Ascending aorta (tissue), 2 donors: ENCODE data around the gene LCOR. TPM values are rescaled to one million over a fixed set of nuclear protein-coding genes. Genes with fewer than 3 reads are reported as not detected.

Source experiments
- DNase-seq, 2 donors: peaks; one replicate each; pipeline ENCODE4 v3.0.0-alpha.2; 2019; ENCODE audit warnings: low spot score in 2 of 2
- H3K27ac ChIP-seq, 2 donors: fragments of 200-600 bp; sonication (generic); one replicate each; pipeline ENCODE4 v1.5.1; 2016 to 2017; ENCODE audit warnings: mild to moderate bottlenecking in 1 of 2
- H3K27me3 ChIP-seq: fragments of 200-600 bp; sonication (generic); one replicate; pipeline ENCODE4 v1.5.1; 2017
- H3K36me3 ChIP-seq, 2 donors: fragments of 200-600 bp; sonication (generic); one replicate each; pipeline ENCODE4 v1.5.1; 2016
- H3K4me1 ChIP-seq, 2 donors: fragments of 200-600 bp; sonication (generic); one replicate each; pipeline ENCODE4 v1.5.1; 2016 to 2017; ENCODE audit warnings: mild to moderate bottlenecking in 1 of 2
- H3K4me3 ChIP-seq, 2 donors: fragments of 200-600 bp; sonication (generic); one replicate each; pipeline ENCODE4 v1.5.1; 2016 to 2017; ENCODE audit warnings: mild to moderate bottlenecking in 1 of 2
- H3K9me3 ChIP-seq, 2 donors: fragments of 200-600 bp; sonication (generic); one replicate each; pipeline ENCODE4 v1.5.1; 2016
- intact Hi-C: fragments of 100-400 bp; cut with DNase I; formaldehyde crosslinking; loops from one replicate; pipeline ENCODE4 v1.15.1; 2023
- total RNA-seq: library from RNA; depleted of rRNA; stranded (reverse); fragments of >200 nt; gene quantifications from one replicate; pipeline ENCODE4 v1.1.0, GENCODE V29; 2016
- TF ChIP-seq, protein P1 (sequence below), 3 experiments: fragments of 200-600 bp in 2 of 3; fragments of 450-650 bp in 1 of 3; sonication (generic) in 2 of 3; IDR thresholded peaks; one replicate each; pipeline ENCODE4 v1.5.1; 2016 to 2019; ENCODE audit warnings: antibody characterized with exemption in 3 of 3, mild to moderate bottlenecking in 1 of 3, moderate library complexity in 1 of 3

LCOR gene
- total RNA-seq, 1 donor from 2014 or later: 7.5 TPM

DNA sequence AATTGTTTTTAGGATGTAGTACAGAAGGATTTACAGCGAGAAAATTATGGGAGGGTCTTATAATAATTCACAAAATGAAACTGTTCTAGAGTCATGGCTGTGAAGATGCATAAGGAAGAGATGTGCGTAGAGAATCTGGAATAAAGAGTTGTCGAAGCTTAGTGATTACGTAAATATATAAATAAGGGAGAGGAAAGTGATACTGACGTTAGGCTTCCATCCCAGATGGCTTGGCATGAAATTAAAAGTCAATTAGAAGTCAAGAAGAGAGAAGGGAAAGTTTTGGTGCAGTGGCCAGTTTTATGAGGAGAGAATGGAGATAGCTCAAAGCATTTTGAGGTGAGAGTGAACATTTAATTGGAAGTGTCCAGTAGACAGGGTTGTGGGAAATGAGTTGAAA is 85.5 kb downstream of the LCOR start:
- intact Hi-C loops: no loop called here

DNA sequence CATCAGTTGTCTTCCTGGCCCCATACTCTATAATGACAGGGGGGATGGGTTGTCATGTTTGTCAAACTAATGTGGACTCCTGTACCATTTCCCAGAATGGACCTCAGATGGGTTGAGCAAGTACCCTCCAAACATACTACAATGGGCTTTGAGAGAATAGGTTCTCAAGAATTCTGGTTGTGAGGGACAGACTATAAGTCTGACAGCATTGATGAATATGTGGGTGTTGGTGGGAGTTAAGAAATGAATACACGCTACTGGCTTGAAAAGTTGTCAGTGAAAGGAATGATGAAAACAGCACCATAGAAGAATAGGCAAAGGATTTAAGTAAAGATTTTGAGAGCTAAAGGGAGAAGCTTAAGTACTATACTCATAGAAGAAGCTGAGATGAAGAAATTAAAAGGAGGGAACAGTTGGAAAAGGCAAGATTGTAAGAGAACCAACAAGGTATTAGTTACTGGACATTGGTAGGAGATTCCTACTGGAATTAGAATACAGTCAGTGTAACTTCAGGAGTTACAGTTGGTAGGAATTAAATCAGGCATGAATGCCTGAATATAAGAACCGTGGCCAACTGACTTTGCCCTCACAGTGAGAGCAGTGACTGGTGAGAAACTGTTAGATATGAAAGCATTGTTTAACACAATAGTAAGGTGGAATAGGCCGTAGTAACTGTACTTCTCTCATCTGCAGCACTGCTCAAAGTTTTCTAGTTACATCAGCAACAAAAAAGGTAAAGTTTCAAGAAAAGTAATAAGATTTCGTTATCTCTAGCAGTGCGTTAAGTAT is 86.3 kb downstream of the LCOR start:
- intact Hi-C loops: no loop called here
- no peaks in the 10 kb centered on the region for H3K27me3 ChIP-seq
- no peak overlapping the region for H3K27ac ChIP-seq
- no peaks in the 10 kb centered on the region for H3K9me3 ChIP-seq
- no peak overlapping the region for H3K4me3 ChIP-seq
- TF ChIP-seq, protein P1, sequence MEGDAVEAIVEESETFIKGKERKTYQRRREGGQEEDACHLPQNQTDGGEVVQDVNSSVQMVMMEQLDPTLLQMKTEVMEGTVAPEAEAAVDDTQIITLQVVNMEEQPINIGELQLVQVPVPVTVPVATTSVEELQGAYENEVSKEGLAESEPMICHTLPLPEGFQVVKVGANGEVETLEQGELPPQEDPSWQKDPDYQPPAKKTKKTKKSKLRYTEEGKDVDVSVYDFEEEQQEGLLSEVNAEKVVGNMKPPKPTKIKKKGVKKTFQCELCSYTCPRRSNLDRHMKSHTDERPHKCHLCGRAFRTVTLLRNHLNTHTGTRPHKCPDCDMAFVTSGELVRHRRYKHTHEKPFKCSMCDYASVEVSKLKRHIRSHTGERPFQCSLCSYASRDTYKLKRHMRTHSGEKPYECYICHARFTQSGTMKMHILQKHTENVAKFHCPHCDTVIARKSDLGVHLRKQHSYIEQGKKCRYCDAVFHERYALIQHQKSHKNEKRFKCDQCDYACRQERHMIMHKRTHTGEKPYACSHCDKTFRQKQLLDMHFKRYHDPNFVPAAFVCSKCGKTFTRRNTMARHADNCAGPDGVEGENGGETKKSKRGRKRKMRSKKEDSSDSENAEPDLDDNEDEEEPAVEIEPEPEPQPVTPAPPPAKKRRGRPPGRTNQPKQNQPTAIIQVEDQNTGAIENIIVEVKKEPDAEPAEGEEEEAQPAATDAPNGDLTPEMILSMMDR (IDR thresholded peaks at IDR 0.05): no peak
- H3K36me3 ChIP-seq: peaks cover 0 to 3% of the 10 kb centered on the region in 2 donors
- DNase-seq: no peak
- no peaks in the 10 kb centered on the region for H3K4me1 ChIP-seq

More for the DNA sequence above, 85.5 kb downstream of the LCOR start:
- H3K27me3 ChIP-seq: no peaks in the 10 kb centered on the region
- H3K27ac ChIP-seq: no peak overlapping the region
- H3K4me3 ChIP-seq: no peak overlapping the region
- H3K9me3 ChIP-seq: no peaks in the 10 kb centered on the region
- no peak for DNase-seq
- no peaks in the 10 kb centered on the region for H3K4me1 ChIP-seq
- H3K36me3 ChIP-seq: peaks cover 0 to 3% of the 10 kb centered on the region in 2 donors
- TF ChIP-seq, protein P1 (IDR thresholded peaks at IDR 0.05): no peak

DNA sequence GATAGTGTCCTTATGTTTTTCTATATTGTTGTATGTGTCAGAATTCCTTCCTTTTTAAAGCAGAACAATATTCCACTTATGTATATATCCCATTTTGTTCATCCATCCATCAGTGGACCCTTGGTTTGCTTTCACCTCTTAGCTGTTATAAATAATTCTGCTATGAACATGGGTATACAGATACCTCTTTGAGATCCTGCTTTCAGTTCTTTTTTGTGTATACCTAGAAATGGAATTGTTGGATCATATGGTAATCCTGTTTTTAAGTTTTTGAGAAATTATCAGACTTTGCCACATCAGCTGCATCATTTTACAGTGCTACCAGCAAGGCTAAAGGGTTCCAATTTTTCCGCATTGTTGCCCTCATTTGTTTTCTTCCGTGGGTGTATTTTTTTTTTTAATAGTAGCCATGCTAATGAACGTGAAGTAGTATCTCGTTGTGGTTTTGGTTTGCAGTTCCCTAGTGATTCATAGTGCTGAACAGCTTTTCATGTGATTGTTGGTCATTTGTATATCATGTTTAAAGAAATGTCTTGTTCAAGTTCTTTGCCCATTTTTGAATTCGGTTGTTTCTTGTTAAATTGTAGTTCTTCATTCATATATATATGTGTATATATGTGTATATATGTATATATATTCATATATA is 87.8 kb downstream of the LCOR start:
- no peaks in the 10 kb centered on the region for H3K9me3 ChIP-seq
- no peak overlapping the region for H3K27ac ChIP-seq
- TF ChIP-seq, protein P1 (IDR thresholded peaks at IDR 0.05): no peak
- no peaks in the 10 kb centered on the region for H3K4me1 ChIP-seq
- intact Hi-C loops: no loop called here
- no peak for DNase-seq
- H3K4me3 ChIP-seq: no peak overlapping the region
- H3K27me3 ChIP-seq: no peaks in the 10 kb centered on the region
- H3K36me3 ChIP-seq: peaks cover 0 to 3% of the 10 kb centered on the region in 2 donors

DNA sequence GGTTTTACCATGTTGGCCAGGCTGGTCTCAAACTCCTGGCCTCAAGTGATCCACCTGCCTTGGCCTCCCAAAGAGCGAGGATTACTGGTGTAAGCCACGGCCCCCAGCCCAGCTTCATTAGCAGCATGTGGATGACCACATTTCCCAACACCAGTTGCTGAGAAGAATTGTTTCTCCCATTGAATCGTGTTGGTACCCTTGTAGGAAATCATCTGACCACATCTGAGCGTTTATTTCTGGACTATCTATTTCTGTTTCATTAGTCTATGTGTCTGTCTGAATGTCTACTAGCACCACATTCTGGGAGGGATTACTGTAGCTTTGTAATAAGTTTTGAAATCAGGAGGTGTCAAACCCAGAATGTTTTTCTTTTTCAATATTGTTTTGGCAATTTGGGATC is 89.6 kb downstream of the LCOR start:
- TF ChIP-seq, protein P1 (IDR thresholded peaks at IDR 0.05): no peak
- Histone ChIP-seq H3K9me3 (no peaks in the 10 kb centered on the region), H3K4me1 (no peaks in the 10 kb centered on the region), H3K36me3 (no peaks in the 10 kb centered on the region), H3K4me3 (no peak overlapping the region), H3K27me3 (no peaks in the 10 kb centered on the region), H3K27ac (no peak overlapping the region)
- intact Hi-C loops: no loop called here
- DNase-seq: no peak

DNA sequence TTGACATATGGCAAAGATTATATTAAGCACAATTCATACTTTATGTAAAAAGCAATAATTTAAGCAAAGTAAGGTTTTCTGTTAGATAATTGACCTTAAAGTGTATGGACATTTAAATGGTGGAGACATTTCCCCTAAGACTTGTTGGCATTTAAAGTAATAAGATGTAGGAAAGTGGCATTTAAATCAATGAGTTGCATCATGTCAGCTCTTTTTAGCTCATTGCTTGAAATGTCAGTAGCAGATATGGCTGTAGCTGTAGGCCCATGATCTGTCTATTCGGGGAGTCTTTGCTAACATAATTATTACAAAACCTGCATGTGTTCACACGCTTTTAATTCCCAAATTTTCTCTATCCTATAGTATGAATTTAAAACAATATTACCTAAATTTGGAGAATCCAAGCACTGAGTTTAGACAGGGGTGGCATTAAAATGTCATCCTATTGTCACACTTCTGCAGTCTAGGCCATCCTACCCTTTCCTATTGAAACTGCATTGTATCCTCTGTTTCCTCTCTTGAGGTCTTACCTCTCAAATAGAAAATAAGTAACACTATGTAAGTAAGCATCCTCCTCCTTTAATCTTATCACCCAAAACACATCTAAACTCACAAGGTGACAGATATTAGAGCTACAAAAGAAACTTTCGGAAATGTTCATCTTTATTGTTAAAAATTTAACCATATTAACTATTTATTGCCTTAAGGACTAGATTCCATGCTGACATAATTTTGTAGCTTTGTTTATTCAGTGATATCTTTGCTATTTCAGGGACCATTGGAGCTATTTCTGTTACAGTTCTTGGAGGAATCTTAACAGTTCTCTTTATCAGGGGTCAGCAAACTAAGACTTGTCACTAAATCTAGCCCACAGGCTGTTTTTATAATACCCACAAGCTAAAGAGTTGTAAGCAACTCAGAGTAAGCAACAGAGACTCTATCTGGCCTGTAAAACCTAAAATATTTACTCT is 91.2 kb downstream of the LCOR start:
- TF ChIP-seq, protein P1 (IDR thresholded peaks at IDR 0.05): no peak
- intact Hi-C loops: no loop called here
- no peaks in the 10 kb centered on the region for H3K36me3 ChIP-seq
- H3K27ac ChIP-seq: no peak overlapping the region
- no peak for DNase-seq
- H3K9me3 ChIP-seq: no peaks in the 10 kb centered on the region
- H3K4me3 ChIP-seq: no peak overlapping the region
- H3K4me1 ChIP-seq: no peaks in the 10 kb centered on the region
- no peaks in the 10 kb centered on the region for H3K27me3 ChIP-seq
